Fibroblast of pulmonary artery (primary cell): ENCODE measurements around the gene HNRNPM.

Source experiments
- DNase-seq: peaks from one replicate; pipeline ENCODE4 v3.0.0-alpha.2; 2010; ENCODE audit warnings: low read depth
- H3K4me3 ChIP-seq: replicated peaks from 2 replicates; pipeline ENCODE4 v1.5.1; 2011; ENCODE audit warnings: low read depth, mild to moderate bottlenecking, control low read depth, low read length, moderate library complexity
- TF ChIP-seq, protein P1 (sequence below): IDR thresholded peaks from 2 replicates; pipeline ENCODE4 v1.5.1; 2011; ENCODE audit warnings: mild to moderate bottlenecking, control low read depth, low read length, inconsistent platforms; ENCODE audit errors: missing control alignments

HNRNPM gene

DNA sequence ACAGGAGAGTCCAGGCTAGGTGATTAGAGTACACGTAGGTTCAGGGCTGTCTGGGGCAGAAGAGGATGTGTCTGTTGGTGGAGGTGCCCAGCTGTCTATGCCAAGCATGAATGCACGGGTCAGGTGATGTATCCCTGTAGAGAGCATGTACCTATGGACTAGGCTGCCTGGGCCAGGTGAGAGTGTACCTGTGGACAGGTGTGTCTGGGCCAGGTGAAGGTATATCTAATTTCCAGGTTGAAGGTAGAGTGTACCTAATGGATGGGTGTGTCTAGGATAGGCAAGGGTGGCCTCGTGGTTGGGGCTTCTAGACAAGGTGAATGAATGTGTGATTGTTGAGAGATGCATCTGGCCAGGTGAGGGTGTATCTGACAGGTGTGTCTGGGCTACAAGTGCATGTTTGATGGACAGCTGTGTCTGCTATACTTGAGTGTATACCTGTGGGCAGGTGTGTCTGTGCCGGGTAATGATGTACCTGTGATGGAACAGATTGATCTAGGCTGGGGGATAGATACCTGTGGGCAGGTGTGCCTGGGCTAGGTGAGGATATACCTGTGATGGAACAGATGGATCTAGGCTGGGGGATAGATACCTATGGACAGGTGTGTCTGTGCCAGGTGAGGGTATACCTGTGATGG lies 84.7 kb downstream of the HNRNPM start:
- no peak for DNase-seq

DNA sequence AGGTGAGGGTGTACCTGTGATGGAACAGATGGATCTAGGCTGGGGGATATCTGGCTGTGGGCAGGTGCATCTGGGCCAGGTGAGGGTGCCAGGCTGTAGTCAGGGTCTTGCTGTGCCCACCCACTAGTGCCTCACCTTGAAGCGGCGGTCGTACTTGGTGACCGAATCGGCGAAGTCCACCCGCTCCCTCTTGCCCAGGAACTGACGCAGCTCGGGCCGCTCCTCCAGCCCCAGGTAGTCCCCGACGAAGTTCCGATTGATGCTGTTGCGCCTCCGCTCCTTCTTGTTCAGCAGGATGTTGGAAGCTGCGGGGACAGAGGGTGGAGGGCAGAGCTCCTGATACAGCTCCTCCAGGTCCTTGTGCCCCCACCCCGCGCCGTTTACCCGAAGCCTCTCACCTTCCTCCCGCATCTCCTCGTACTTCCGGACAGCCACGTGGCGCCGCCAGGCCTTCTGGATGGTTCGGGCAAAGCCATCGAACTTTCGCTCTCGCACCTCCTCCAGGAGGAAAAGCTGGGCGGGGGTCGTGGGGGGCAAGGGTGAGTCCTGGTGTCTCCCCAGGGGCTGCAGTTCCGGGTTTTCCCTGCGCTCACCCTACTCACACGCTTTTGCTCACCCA lies 85.4 kb downstream of the HNRNPM start:
- TF ChIP-seq, protein P1, sequence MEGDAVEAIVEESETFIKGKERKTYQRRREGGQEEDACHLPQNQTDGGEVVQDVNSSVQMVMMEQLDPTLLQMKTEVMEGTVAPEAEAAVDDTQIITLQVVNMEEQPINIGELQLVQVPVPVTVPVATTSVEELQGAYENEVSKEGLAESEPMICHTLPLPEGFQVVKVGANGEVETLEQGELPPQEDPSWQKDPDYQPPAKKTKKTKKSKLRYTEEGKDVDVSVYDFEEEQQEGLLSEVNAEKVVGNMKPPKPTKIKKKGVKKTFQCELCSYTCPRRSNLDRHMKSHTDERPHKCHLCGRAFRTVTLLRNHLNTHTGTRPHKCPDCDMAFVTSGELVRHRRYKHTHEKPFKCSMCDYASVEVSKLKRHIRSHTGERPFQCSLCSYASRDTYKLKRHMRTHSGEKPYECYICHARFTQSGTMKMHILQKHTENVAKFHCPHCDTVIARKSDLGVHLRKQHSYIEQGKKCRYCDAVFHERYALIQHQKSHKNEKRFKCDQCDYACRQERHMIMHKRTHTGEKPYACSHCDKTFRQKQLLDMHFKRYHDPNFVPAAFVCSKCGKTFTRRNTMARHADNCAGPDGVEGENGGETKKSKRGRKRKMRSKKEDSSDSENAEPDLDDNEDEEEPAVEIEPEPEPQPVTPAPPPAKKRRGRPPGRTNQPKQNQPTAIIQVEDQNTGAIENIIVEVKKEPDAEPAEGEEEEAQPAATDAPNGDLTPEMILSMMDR, result no peak
- no peak overlapping the region for H3K4me3 ChIP-seq
- DNase-seq, result no peak

More for the DNA sequence above, 84.7 kb downstream of the HNRNPM start:
- TF ChIP-seq, protein P1, result no peak
- no peak overlapping the region for H3K4me3 ChIP-seq

GRCh38 chr19:8531470-8531869 lies 86.7 kb downstream of the HNRNPM start:
- no peak overlapping the region for H3K4me3 ChIP-seq
- TF ChIP-seq, protein P1, result no peak
- DNase-seq, result no peak

- no peak for DNase-seq
- TF ChIP-seq, protein P1, result no peak
- no peak overlapping the region for H3K4me3 ChIP-seq
These were observed 87.5 kb downstream of the HNRNPM start for GRCh38 chr19:8532225-8532624.

- H3K4me3 ChIP-seq, result no peak overlapping the region
- no peak for DNase-seq
- TF ChIP-seq, protein P1, result no peak
These were observed 91.5 kb downstream of the HNRNPM start for GRCh38 chr19:8536282-8536681.

DNA sequence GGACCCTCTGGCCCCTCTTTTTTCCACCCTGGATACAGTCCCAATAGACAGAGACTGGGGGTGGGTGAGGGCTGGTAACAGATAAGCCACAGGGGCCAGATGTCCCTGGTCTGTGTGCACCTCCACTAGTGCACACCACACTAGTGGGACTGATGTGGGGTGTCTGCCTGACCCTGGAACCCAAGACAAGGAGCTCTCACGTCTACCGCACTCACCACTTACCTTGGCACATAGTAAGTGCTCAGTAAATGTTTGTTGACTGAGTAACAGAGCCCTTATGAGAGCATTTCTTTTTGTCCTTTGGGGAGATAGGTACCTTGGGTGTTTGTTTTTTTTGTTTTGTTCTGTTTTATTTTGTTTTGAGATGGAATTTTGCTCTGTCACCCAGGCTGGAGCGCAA lies 92.3 kb downstream of the HNRNPM start:
- TF ChIP-seq, protein P1, result no peak
- no peak overlapping the region for H3K4me3 ChIP-seq
- DNase-seq, result no peak
